ENCODE data around the gene DYNC2H1.

DNA sequence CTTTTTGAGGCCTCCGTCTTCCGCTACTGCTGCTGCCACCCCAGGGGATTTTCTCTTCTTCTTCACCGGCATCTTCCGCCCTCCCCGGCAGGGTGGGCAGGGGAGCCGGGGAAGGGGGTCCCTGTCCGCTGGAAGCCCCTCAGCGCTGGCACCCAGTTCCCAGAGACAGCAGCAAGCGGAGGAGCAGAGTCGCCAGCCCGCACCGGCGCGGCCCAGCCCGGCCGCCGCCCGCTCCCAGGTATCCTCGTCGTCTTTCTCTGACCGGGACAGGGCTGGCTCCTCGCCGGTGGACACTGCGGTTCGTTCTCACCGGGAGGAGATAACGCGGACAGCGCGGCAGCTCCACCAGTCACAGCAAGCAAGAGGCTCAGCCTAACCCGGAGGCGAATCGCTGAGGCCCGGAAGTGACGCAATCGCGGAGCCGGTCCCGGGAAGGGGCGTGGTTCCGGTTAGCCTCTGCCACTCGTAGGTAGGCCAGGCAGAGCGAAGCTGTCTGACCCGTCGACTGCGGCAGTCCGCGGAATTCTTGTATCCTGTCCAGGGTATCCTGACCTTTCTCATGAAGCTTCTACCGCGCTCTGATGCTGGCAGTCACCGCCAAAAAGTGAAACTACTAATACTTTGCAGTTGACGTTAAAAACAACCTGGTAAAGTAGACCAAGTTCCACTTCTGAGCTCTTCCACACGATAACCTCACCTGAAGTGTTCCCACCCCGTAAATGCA is 17.3 kb upstream of the DYNC2H1 start, which contains the start of gene DCUN1D5:
- TF ChIP-seq, protein P1, sequence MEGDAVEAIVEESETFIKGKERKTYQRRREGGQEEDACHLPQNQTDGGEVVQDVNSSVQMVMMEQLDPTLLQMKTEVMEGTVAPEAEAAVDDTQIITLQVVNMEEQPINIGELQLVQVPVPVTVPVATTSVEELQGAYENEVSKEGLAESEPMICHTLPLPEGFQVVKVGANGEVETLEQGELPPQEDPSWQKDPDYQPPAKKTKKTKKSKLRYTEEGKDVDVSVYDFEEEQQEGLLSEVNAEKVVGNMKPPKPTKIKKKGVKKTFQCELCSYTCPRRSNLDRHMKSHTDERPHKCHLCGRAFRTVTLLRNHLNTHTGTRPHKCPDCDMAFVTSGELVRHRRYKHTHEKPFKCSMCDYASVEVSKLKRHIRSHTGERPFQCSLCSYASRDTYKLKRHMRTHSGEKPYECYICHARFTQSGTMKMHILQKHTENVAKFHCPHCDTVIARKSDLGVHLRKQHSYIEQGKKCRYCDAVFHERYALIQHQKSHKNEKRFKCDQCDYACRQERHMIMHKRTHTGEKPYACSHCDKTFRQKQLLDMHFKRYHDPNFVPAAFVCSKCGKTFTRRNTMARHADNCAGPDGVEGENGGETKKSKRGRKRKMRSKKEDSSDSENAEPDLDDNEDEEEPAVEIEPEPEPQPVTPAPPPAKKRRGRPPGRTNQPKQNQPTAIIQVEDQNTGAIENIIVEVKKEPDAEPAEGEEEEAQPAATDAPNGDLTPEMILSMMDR (IDR thresholded peaks at IDR 0.05): no peak
- TF ChIP-seq POLR2A (IDR thresholded peaks at IDR 0.05): peak; percentile 64 to 79

All from Peyer's patch (tissue), 4 donors.